ENCODE results near the gene MEIOB. TPM values are rescaled to one million over a fixed set of nuclear protein-coding genes. Genes with fewer than 3 reads are reported as not detected.
"Not testable (repeated sequence)": the region's sequence is repeated elsewhere in the genome, so short reads cannot be mapped to it uniquely, and the experiment has no call there.

MEIOB gene
- total RNA-seq, 2 donors from 2014 or later, result not detected

- intact Hi-C loops (cut with DNase I, micrococcal nuclease), result no loop called here
- peak; percentile 64 for ATAC-seq
- peak; percentile 75 to 81 for DNase-seq
Observed at GRCh38 chr16:1909561-1910231, 37.7 kb upstream of the MEIOB start.

GRCh38 chr16:1908983-1909382 lies 37.0 kb upstream of the MEIOB start:
- intact Hi-C loops (cut with DNase I, micrococcal nuclease), result no loop called here
- DNase-seq, result no peak
- no peak for ATAC-seq

DNA sequence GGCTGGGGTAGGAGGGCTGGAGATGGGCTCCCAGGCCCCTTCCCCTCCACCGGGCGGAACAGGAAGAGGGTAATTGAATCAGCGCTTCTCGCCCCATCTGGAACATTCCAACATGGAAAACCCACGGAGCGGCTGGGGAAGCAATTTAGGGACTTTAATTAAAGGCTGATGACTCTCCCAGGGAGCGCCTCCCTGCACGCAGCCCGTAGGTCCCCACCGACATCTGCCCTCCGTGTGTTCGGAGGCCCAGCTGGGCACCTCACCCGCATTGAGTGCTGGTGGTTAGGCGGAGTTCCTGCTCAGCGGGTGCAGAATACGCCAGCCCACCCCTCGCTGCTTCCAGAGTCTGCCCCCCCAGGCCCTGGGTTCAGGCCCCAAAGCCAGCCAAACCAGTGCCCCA lies 36.2 kb upstream of the MEIOB start:
- DNase-seq (no peak), ATAC-seq (no peak)

GRCh38 chr16:1907226-1907860 lies 35.4 kb upstream of the MEIOB start:
- intact Hi-C loops (cut with DNase I, micrococcal nuclease), result no loop called here
- DNase-seq (no peak), ATAC-seq (no peak)

More for the DNA sequence above, 36.2 kb upstream of the MEIOB start:
- intact Hi-C loops (cut with DNase I, micrococcal nuclease), result no loop called here

DNA sequence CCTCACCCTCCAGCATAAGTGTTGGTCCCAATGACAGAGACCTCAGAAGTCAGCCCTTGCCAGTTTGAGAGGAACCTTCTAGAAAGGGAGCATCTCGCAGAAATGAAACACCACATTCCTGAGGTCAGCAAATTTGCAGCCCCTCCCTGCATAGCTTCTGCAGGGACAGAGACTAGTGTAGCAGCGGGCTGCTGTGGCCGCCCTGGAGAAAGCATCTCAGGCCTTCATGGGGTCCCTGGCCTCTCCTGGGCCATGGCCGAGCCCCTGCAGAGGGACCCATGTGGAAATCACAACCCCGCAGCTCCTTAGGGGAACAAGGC lies 34.8 kb upstream of the MEIOB start:
- ATAC-seq (no peak), DNase-seq (no peak)
- intact Hi-C loops (cut with DNase I, micrococcal nuclease), result no loop called here

DNA sequence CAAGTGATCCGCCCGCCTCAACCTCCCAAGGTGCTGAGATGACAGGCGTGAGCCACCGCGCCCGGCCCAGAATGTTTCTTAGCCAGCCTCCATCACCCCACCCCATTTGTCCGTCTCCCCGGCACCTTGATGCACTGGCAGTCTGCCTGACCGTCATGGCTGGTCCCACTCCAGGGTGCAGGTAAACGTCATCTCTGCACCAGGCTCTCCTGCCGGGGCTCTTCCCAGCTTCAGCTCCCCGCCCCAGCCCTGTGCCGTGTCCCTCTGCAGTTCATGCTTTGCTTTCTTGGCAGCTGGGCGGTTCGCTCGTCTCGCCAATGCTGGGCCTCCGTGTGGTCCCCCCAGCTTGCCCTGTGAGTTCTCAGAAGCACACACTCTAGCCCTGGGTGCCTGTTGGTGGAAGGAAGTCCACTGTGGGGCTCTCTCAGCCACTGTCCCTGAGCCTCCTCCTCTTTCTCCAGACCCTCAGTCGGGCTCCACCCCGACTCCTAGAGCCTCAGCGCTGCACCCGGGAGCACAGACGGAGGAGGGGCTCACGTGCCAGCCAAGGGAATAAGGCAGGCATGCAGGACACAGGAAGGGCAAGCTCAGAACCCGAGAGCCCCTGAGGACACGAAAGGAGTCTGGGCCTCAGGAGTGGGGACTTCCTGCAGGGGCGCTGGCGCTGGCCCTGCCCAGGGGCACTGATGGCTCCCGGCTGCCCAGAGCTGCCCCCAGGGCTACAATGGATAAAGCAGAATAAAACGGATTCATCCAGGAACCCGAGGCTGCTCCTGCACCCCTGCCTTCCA lies 34.3 kb upstream of the MEIOB start:
- intact Hi-C loops (cut with DNase I, micrococcal nuclease), result no loop called here
- DNase-seq (no peak), ATAC-seq (peak; percentile 33)

DNA sequence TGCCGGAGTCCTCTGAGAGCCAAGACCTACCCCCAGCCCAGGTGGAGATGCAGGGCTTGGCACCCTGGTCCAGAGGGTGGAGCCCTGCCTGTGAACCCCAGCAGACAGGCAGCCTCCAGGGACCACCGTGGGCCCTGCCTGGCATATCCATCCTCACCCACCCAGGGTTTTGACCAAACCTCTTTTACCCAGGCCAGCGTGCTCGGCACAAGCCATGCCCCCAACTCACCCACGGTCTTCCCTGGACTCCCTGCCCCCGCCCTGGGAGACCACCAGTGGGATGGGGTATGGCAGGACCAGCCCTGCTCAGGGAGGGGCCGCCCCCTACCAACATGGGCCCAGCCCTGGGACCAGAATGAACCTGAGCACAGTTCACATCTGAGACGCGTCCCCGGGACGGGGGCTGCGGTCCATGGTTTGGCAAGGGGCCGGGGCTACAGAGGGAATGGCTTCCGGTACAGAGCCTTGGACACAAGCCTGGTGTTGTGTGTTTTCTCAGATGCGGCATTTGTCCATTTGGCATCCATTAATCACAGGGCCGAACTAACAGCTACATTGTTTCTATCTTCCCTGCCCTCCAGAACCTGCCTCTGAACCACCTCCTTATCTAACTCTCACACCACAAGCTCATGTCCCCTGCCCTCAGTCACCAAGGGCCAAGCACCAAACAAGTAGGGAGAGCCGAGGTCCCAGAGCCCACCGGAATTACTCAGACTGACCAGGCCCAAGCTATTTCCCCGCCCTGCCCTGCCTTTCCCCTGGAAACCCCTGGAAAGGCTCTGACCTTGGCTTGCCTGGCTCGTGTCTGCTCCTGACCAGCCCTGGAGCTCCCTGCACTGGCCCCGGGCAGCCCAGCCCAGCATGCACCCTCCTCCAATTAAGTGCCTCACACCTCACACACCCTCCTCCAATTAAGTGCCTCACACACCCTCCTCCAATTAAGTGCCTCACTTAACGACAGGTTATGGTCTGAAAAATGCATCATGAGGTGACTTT lies 32.2 kb upstream of the MEIOB start:
- DNase-seq (no peak), ATAC-seq (no peak)
- intact Hi-C loops (cut with DNase I, micrococcal nuclease), result no loop called here

DNA sequence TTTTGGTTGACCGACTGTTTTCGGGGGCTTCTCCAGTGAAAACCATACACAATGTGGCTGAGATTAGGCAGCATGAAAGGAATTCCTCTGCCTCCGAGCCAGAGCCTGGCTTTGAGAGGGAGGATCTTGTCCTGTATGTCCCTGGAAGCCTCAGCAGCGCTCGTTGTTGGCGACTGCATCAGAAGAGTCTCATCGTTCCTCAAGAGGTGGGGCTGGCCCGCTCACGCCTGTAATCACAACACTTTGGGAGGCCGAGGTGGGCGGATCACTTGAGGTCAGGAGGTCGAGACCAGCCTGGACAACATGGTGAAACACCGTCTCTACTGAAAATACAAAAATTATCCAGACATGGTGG lies 31.2 kb upstream of the MEIOB start:
- intact Hi-C loops (cut with DNase I, micrococcal nuclease), result no loop called here
- ATAC-seq (no peak), DNase-seq (no peak)

- intact Hi-C loops (cut with DNase I, micrococcal nuclease), result no loop called here
- ATAC-seq (no peak), DNase-seq (no peak)
Observed at GRCh38 chr16:1902547-1903219, 30.7 kb upstream of the MEIOB start.

DNA sequence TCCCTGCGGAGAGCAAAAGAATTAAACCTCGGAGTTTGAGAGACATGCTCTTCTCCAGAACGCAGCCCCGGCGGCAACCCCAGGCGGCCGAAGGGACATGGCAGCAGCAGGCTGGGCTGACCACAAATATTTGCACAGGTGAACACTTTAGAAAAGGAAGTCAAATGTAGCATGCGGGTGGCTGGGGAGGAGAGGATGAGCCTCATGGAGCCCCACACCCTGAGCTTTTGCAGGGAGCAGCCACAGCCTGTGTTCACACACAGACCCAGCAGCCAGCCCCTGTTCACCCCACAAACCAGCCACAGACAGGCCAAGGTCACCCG lies 28.4 kb upstream of the MEIOB start:
- intact Hi-C loops (cut with DNase I, micrococcal nuclease), result no loop called here
- no peak for DNase-seq
- ATAC-seq, result peak; percentile 56

DNA sequence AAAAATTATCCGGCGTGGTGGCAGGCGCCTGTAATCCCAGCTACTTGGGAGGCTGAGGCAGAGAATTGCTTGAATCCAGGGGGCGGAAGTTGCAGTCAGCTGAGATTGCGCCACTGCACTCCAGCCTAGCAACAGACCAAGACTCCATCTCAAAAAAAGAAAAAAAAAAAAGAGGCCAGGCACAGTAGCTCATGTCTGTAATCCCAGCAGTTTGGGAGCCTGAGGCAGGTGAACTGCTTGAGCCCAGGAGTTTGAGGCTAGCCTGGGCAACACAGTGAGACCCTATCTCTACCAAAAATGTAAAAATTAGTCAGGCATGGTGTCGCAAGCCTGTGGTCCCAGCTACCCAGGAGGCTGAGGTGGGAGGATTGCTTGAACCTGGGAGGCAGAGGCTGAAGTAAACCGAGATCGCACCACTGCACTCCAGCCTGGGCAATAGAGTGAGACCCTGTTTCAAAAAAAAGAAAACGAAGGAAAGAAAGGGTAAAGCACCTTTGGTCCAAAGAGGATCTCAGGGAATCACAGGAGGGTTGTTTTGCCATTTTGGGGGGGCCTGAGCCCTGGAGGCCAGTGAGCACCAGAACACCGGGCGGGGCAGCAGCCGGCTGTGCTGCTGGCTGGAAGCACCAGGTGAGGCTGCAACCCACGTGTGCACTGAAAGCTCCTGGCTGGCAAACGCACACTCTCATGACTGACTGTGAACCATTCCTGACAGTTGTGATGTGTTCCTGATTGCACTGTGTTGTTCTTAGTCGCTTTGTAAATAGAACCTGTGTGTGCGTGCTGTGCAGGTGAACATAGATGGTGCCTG lies 27.9 kb upstream of the MEIOB start:
- intact Hi-C loops (cut with DNase I, micrococcal nuclease), result no loop called here
- DNase-seq (peak; percentile 68 to 69), ATAC-seq (peak; percentile 87)

- intact Hi-C loops (cut with DNase I, micrococcal nuclease); DNase-seq; ATAC-seq: not testable (repeated sequence)
Observed at GRCh38 chr16:1897692-1898091, 25.7 kb upstream of the MEIOB start.

- ATAC-seq (no peak), DNase-seq (no peak)
- intact Hi-C loops (cut with DNase I, micrococcal nuclease), result no loop called here
Observed at GRCh38 chr16:1895949-1896675, 24.1 kb upstream of the MEIOB start.

DNA sequence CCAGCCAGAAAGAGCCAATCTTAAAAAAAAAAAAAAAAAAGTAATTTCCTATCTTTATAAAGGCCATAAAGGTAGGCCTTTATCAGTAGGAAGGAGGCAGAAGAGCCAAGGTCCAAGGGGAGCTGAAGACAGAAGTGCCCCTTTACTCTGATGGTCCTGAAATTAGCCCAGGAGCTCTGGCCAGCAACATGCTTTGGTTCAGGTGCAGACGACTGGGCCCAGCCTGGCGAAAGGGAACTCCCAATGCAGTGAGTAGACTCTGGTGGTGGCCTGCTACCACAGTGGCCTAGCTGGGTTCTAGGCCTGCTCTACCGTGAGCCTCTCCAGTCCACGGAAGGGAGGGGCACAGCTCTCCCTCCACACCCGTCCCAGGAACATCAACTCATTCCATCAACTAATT lies 23.1 kb upstream of the MEIOB start:
- DNase-seq (no peak), ATAC-seq (peak; percentile 74)
- intact Hi-C loops (cut with DNase I, micrococcal nuclease), result no loop called here

DNA sequence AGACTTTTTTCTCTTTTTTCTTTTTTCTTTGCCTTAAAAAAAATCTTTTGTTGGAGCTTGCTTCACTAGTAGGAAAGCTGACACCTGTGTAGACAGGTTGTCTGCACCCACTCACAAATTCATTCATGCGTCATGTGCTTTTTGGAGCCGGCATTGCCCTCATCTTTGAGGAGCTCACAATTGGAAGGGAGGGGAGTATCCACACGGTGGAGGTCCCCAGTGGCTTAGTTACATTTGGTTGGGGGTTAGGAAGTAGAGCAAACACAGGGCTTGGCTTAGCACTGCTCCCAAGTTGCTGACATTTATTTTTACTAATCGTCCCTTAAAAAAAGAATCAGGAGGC lies 18.7 kb upstream of the MEIOB start:
- DNase-seq (no peak), ATAC-seq (no peak)
- intact Hi-C loops (cut with DNase I, micrococcal nuclease), result no loop called here

GRCh38 chr16:1890024-1890707 lies 18.2 kb upstream of the MEIOB start:
- ATAC-seq (no peak), DNase-seq (peak in 1 of 2 donors; percentile 10)
- intact Hi-C loops (cut with DNase I, micrococcal nuclease), result no loop called here
